Dedifferentiated amniotic fluid mesenchymal stem cell (primary cell): ENCODE results near the gene MR1.

Source experiments
- DNase-seq: peaks from one replicate; pipeline ENCODE4 v3.0.0-alpha.2; 2016; ENCODE audit errors: extremely low spot score

MR1 gene

GRCh38 chr1:181062836-181063428, 29.1 kb downstream of the MR1 start:
- no peak for DNase-seq

- no peak for DNase-seq
These were observed 30.3 kb downstream of the MR1 start for GRCh38 chr1:181064011-181064623.

GRCh38 chr1:181064702-181065101, 30.9 kb downstream of the MR1 start:
- no peak for DNase-seq

GRCh38 chr1:181073638-181074037, 39.9 kb downstream of the MR1 start:
- no peak for DNase-seq

GRCh38 chr1:181075766-181076350, 42.1 kb downstream of the MR1 start:
- no peak for DNase-seq

GRCh38 chr1:181076852-181077251, 43.1 kb downstream of the MR1 start:
- no peak for DNase-seq

GRCh38 chr1:181077576-181078242, 43.9 kb downstream of the MR1 start:
- no peak for DNase-seq

GRCh38 chr1:181079382-181079781, 45.6 kb downstream of the MR1 start:
- no peak for DNase-seq

- no peak for DNase-seq
These were observed 46.1 kb downstream of the MR1 start for GRCh38 chr1:181079920-181080319.

GRCh38 chr1:181080556-181080955, 46.8 kb downstream of the MR1 start:
- no peak for DNase-seq

GRCh38 chr1:181081395-181081794, 47.6 kb downstream of the MR1 start:
- no peak for DNase-seq

- DNase-seq: no peak
These were observed 50.2 kb downstream of the MR1 start for GRCh38 chr1:181083842-181084605.

- DNase-seq: no peak
These were observed 50.8 kb downstream of the MR1 start for GRCh38 chr1:181084606-181084969.

- no peak for DNase-seq
These were observed 52.3 kb downstream of the MR1 start for GRCh38 chr1:181086091-181086490.

GRCh38 chr1:181086926-181087325, 53.1 kb downstream of the MR1 start:
- no peak for DNase-seq

- no peak for DNase-seq
These were observed 53.7 kb downstream of the MR1 start for GRCh38 chr1:181087400-181087901.

- peak; percentile 94 for DNase-seq
These were observed 54.6 kb downstream of the MR1 start, which contains the start of gene IER5 for GRCh38 chr1:181088079-181089016. TSS of gene IER5 (plus strand) at chr1:181088700. CDS start at chr1:181088903, 203 bp downstream.

GRCh38 chr1:181089017-181089675, 55.4 kb downstream of the MR1 start:
- DNase-seq: no peak

- no peak for DNase-seq
These were observed 56.1 kb downstream of the MR1 start for GRCh38 chr1:181089676-181090544.
